Mucosa of descending colon (tissue), 3 donors: Measurements from ENCODE around the gene ODAD4. TPM values are rescaled to one million over a fixed set of nuclear protein-coding genes. Genes with fewer than 3 reads are reported as not detected.

Experiments
- ATAC-seq: fragments of 200-7000 bp; cut with Tn5 transposase; one replicate; pipeline ENCODE4 v1.9.1; 2020; ENCODE audit warnings: mild to moderate bottlenecking, moderate library complexity
- DNase-seq, 3 donors: peaks; one replicate each; pipeline ENCODE4 v3.0.0-alpha.2; 2020
- H3K36me3 ChIP-seq: fragments of 200-600 bp; one replicate; pipeline ENCODE4 v1.8.0; 2021; ENCODE audit warnings: low read depth, mild to moderate bottlenecking
- H3K4me1 ChIP-seq: fragments of 200-600 bp; one replicate; pipeline ENCODE4 v1.8.0; 2021; ENCODE audit warnings: low read depth, mild to moderate bottlenecking
- H3K4me3 ChIP-seq: fragments of 200-600 bp; one replicate; pipeline ENCODE4 v1.8.0; 2021; ENCODE audit warnings: mild to moderate bottlenecking
- H3K9me3 ChIP-seq: fragments of 200-600 bp; one replicate; pipeline ENCODE4 v1.8.0; 2021; ENCODE audit warnings: mild to moderate bottlenecking
- intact Hi-C, 2 donors: fragments of 100-400 bp; cut with DNase I in 1 of 2; cut with micrococcal nuclease in 1 of 2; formaldehyde crosslinking; loops; one replicate each; pipeline versions ENCODE4 v1.11.0 to v1.11.1; 2022; cut with DNase I, micrococcal nuclease
- total RNA-seq, 3 donors: library from RNA; stranded (reverse); fragmentation: NEBNext Ultra II Directional in 2 of 3; extraction: Animal tissue kit (Norgen Biotek cat#: 25700) in 2 of 3; gene quantifications; one replicate each; pipeline versions ENCODE4 v1.2.1 to v1.2.4, GENCODE V29; 2021 to 2023
- TF ChIP-seq, protein P1 (sequence below): fragments of 200-600 bp; IDR thresholded peaks from one replicate; pipeline ENCODE4 v1.8.0; 2022; ENCODE audit warnings: antibody characterized with exemption, mild to moderate bottlenecking
- donor health status: DM: no; HTN: no; CAD: no; lungs with moderate emphysema.
- donor health status: DM: no; HTN: no; CAD: no.
- donor health status: DM: no; HTN: yes; CAD: no.

The ODAD4 gene
- total RNA-seq, 3 donors from 2014 or later = 0.34 to 2.1 TPM; not detected in 1

- intact Hi-C loops = no loop called here
- H3K4me1 ChIP-seq = peaks cover 5% of the 10 kb centered on the region
- no peaks in the 10 kb centered on the region for H3K9me3 ChIP-seq
- ATAC-seq = no peak
- TF ChIP-seq, protein P1, sequence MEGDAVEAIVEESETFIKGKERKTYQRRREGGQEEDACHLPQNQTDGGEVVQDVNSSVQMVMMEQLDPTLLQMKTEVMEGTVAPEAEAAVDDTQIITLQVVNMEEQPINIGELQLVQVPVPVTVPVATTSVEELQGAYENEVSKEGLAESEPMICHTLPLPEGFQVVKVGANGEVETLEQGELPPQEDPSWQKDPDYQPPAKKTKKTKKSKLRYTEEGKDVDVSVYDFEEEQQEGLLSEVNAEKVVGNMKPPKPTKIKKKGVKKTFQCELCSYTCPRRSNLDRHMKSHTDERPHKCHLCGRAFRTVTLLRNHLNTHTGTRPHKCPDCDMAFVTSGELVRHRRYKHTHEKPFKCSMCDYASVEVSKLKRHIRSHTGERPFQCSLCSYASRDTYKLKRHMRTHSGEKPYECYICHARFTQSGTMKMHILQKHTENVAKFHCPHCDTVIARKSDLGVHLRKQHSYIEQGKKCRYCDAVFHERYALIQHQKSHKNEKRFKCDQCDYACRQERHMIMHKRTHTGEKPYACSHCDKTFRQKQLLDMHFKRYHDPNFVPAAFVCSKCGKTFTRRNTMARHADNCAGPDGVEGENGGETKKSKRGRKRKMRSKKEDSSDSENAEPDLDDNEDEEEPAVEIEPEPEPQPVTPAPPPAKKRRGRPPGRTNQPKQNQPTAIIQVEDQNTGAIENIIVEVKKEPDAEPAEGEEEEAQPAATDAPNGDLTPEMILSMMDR = no peak
- no peaks in the 10 kb centered on the region for H3K36me3 ChIP-seq
- peak in 1 of 3 donors; percentile 50 for DNase-seq
- H3K4me3 ChIP-seq = no peak overlapping the region
Observed at GRCh38 chr17:41976142-41976768, 45.8 kb downstream of the ODAD4 start.

DNA sequence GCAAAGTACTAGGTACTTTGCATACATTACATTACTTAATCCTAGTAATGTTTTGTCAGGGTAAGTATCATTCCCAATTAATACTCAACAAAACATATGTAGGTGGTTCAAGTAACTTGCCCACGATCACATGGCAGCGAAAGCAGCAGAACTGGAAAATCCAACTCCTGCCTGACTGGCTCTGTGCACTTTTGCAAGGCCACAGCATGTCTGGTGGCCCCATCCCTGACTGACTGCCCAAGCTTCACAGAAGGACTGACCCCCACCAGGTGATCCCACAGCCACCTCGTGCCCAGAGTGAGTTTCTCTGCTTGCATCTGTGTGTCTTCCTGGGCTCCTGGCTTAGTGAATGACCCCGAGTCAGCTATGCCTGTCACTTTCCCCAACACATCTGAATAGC is 47.6 kb downstream of the ODAD4 start:
- Histone ChIP-seq H3K4me1 (peaks cover 5% of the 10 kb centered on the region), H3K36me3 (no peaks in the 10 kb centered on the region)
- no peak for ATAC-seq

GRCh38 chr17:41982026-41982760 is 51.8 kb downstream of the ODAD4 start:
- TF ChIP-seq, protein P1 = no peak
- ATAC-seq = no peak
- intact Hi-C loops = no loop called here
- peak in 1 of 3 donors; percentile 5 for DNase-seq
- no peaks in the 10 kb centered on the region for H3K36me3 ChIP-seq
- peaks cover 5% of the 10 kb centered on the region for H3K4me1 ChIP-seq
- H3K9me3 ChIP-seq = no peaks in the 10 kb centered on the region
- no peak overlapping the region for H3K4me3 ChIP-seq

More for the DNA sequence above, 47.6 kb downstream of the ODAD4 start:
- TF ChIP-seq, protein P1 = no peak
- peak in 1 of 3 donors; percentile 19 for DNase-seq
- intact Hi-C loops = no loop called here
- Histone ChIP-seq H3K9me3 (no peaks in the 10 kb centered on the region), H3K4me3 (no peak overlapping the region)

GRCh38 chr17:41984454-41984853 is 54.0 kb downstream of the ODAD4 start:
- ATAC-seq (no peak), DNase-seq (peak in 1 of 3 donors; percentile 40)
- H3K4me1 ChIP-seq = peaks cover 5% of the 10 kb centered on the region
- intact Hi-C loops = no loop called here
- TF ChIP-seq, protein P1 = no peak
- no peaks in the 10 kb centered on the region for H3K9me3 ChIP-seq
- no peak overlapping the region for H3K4me3 ChIP-seq
- H3K36me3 ChIP-seq = no peaks in the 10 kb centered on the region

- Histone ChIP-seq H3K9me3 (no peaks in the 10 kb centered on the region), H3K4me3 (no peak overlapping the region), H3K4me1 (peaks cover 18% of the 10 kb centered on the region), H3K36me3 (no peaks in the 10 kb centered on the region)
- intact Hi-C loops = no loop called here
- ATAC-seq (no peak), DNase-seq (no peak)
- TF ChIP-seq, protein P1 = no peak
Observed at GRCh38 chr17:41985919-41986318, 55.5 kb downstream of the ODAD4 start.
